ENCODE measurements around the gene FAM20C.
A peak's percentile ranks its signal among the peaks of the same experiment; 100 is the strongest.

Gene FAM20C

GRCh38 chr7:191981-192649 lies at the start of gene FAM20C:
TSS of gene FAM20C (plus strand) at chr7:192571. CDS start at chr7:193200, 629 bp downstream.
- DNase-seq, result peak; percentile 46

DNA sequence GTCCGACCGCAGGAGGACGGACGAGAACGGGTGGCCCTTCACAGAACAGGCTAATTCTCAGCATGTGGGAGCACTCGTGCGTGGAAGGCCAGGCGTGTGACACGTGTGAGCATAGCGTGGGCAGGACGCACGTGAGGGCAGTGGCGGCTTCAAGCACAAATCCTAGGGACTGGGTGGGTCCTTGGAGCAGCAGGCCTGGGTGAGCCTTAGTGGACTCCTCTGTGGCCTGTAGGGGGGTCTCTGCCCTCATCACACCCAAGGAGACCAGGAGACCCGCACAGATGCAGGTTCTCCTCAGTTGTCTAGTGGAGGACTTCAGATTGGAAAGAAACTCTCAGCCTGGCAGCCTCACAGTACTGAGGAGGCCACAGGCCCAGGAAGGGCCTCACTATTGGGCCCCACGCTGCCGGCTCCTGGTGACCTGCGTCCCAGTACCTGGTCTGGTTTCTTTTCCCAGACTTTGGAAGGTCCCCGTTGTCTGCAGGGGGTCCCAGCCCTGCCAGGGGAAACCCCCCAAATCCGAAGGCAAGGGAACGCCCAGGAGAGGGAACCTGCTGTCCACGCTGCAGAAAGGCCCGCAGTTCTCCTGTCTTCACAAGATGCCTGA lies 49.1 kb upstream of the FAM20C start:
- DNase-seq, result no peak

GRCh38 chr7:143811-144453 lies 48.4 kb upstream of the FAM20C start:
- DNase-seq, result no peak

GRCh38 chr7:144454-144826 lies 47.9 kb upstream of the FAM20C start:
- DNase-seq, result no peak

GRCh38 chr7:145863-146262 lies 46.5 kb upstream of the FAM20C start:
- no peak for DNase-seq

- no peak for DNase-seq
Observed at GRCh38 chr7:148543-148931, 43.8 kb upstream of the FAM20C start.

GRCh38 chr7:148932-149790 lies 43.2 kb upstream of the FAM20C start:
- DNase-seq, result peak; percentile 97

DNA sequence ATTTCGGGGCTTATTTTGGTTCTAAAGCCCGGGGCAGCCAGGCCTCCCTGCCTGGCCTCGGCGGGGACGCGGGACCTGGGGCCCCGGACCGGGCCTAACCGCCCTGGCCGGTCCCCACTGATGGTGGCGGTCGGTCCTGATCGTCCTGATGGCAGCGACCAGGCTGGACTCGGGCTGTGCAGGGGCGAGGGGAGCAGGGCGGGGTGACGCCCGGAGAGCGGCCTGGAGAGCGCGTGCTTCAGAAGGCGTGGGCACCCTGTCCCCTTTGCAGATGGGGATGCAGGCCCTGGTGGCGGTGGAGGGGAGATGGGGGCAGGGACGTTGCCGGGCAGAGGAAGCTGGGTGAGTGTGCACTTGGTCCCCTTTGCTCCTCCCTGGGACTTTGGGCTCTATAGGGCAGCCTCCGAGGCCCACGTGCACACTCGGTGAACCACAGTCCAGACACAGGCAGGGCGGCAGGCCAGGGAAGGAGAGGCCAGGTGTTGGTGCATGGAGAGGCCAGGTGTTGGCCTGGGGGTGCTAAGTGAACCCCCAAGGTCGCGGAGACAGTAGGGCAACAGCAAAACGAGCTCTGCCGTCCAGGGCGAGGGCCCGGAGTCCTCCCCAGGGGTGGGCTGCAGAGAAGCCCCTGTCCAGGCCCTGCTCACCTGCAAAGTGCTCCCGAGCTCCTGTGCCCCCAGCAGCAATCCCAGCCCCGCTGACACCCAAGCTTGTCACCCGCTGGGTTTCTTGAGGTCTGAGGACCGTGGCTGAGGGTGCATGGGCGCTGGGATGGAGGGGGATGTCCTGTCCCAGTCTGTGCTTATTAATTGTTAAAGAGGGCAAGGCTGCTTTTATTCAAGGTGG lies 42.4 kb upstream of the FAM20C start:
- DNase-seq, result no peak

DNA sequence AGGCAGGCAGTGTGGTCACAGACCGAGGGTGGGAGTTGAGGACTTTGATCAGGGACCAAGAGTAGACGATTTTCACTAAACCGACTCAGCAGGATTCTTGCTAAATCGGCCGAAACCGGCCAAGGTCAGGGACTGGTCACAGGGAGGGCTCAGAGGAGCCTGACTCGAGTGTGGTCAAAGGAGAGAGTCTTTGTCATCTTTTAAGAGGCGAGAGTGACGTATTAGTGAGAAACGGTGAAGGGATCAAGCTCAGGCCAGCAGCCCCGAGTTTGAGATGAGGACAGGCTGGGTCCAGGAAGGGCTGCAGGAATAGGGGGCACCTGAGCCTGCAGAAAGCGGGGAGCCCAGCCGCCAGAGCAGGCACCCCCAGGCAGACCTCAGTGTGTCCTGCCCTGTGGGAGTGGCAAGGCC lies 41.6 kb upstream of the FAM20C start:
- DNase-seq, result no peak

GRCh38 chr7:151346-152050 lies 40.9 kb upstream of the FAM20C start:
- no peak for DNase-seq

- no peak for DNase-seq
Observed at GRCh38 chr7:152702-153391, 39.5 kb upstream of the FAM20C start.

DNA sequence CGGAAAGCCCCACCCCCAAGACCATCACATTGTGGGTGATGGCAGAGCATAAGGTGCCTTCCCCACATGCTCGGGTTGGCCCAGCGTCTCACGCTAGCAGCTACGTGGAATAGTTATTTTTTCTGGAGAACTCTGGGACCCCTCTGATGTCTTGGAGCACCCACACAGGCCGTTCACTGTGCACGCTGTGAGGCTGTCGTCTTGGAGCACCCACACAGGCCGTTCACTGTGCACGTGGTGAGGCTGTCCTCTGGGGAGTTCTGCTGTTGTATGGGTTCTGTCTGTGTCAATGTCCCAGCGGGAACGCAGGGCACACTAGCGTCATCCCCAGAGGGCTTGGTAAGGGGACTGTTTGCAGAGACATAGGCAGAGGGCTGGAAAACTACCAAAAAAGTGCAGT lies 38.8 kb upstream of the FAM20C start:
- DNase-seq, result no peak

DNA sequence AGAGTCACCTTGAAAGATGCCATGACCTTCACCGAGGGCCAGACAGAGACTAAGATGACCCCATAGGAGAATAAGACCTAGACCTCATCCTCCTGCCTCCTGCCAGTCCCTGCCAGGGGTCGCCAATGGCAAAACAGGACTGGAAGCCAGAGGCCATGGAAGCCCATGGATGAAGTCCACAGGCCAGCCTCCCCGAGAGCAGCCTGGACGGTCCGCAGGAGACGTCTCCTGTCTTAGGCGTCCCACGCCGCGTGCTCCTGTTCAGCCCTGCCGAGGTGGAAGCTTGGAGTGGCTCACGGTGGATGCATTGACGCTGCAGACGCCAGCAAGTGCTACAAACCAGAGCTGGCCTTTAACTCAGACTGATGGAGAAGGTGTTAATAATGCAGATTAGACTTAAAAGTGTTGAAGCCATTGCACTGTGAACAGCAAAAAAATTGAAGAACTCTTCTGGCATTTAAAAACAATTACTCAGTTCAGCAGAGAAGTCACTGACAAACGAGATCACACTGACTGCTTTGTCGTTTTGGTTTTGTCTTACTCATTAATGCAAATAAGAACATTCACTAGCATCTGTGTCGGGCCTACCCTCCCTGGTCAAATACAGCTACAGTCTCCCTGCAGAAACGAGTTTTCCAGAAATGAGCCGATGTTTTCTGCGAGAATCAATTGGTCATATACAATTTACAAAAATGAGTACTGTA lies 38.1 kb upstream of the FAM20C start:
- no peak for DNase-seq

- no peak for DNase-seq
Observed at GRCh38 chr7:155469-155900, 36.9 kb upstream of the FAM20C start.

GRCh38 chr7:156111-157007 lies 36.0 kb upstream of the FAM20C start:
- DNase-seq, result no peak

DNA sequence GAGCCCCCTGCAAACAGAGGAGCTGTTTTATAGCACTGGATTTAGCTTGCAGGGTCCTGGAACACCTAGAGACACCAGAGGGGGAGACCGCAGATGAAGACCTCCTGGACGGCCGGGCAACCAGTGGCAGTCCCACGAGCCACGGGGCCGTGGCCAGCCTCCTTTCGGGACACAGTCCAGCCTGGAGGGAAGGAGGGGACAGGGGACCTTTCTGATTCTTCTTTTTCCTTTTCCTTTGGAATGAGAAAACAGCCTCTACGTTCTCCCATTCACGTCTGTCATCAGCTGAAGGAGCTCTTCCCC lies 35.4 kb upstream of the FAM20C start:
- no peak for DNase-seq

DNA sequence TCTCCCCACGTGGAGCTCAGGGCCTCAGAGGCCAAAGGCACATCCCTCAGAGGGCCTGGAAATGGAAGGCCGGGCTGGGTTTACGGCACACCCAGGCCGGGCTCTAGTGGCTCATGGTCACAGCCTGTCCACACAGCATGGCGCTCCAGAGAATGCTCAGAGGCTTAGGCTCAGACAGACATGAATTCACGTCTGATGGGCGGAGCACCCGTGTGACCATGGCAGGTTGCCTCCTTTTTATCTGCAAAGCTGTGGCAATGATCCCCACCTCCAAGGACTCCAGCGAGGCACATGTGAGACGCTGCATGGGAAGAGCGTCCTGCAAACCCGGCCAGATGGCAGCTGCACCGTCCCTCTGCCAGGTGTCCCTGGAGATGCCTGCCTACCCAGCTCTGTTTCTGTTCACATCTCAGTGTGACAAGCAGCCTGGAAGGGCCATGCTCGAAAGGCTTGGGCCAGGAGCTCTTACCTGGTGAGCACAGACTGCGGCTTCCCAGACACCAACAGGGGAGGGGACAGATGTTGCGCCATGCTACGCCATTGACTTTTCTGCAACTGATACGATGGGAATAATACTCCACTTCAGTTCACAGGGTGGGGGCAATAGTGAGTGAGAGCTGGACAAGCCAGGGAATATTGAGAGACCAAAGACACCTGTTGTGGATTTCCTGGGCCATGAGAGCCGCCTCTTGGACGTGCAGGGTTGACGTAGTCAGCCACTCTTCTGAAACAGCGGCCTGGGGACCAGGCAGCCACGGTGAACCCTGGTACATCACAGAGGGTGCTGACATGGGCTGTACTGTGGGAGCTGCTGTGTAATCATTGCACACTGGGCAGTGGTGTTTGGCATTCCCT lies 34.4 kb upstream of the FAM20C start:
- DNase-seq, result no peak

DNA sequence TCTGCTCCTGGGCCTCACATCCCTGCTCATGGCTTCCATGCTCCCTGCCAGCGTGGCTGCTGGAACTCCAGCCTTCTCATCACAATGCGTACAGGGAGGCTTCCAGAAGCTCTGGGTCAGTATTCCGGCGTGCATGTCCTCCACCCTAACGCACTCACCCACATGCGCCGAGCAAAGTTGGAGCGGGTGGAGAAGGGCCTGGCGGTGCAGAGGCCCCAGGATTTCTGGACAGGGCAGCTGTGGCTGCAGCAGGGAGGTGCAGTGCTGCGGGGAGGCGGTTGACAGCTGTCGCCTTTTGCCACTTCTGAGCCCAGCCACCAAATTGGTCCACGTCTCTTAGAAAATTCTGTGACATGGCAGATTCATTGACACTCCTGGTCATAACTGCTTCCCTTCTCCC lies 33.6 kb upstream of the FAM20C start:
- no peak for DNase-seq
